GM18868 (cell line): Measurements from ENCODE around the gene TMEM171.

Experiments
- ATAC-seq: cut with Tn5 transposase; IDR thresholded peaks from one replicate; pipeline ENCODE4 v1.9.1; 2021; ENCODE audit warnings: mild to moderate bottlenecking, moderate library complexity; ENCODE audit not compliant: unreplicated experiment

TMEM171 gene

GRCh38 chr5:73151766-73152410 is 31.5 kb downstream of the TMEM171 start:
- ATAC-seq = no peak

GRCh38 chr5:73152411-73153388 is 32.3 kb downstream of the TMEM171 start:
- no peak for ATAC-seq

GRCh38 chr5:73153513-73153912 is 33.1 kb downstream of the TMEM171 start:
- ATAC-seq = no peak

GRCh38 chr5:73154208-73155006 is 34.0 kb downstream of the TMEM171 start:
- no peak for ATAC-seq

GRCh38 chr5:73155271-73156222 is 35.2 kb downstream of the TMEM171 start:
- ATAC-seq = no peak

- no peak for ATAC-seq
Observed at GRCh38 chr5:73157414-73158303, 37.3 kb downstream of the TMEM171 start.

GRCh38 chr5:73158313-73158712 is 37.9 kb downstream of the TMEM171 start:
- ATAC-seq = no peak

- ATAC-seq = peak; percentile 63
Observed at GRCh38 chr5:73160239-73160671, 39.9 kb downstream of the TMEM171 start.

GRCh38 chr5:73170522-73170921 is 50.1 kb downstream of the TMEM171 start:
- ATAC-seq = no peak

GRCh38 chr5:73171495-73171894 is 51.1 kb downstream of the TMEM171 start:
- no peak for ATAC-seq

GRCh38 chr5:73172951-73173350 is 52.6 kb downstream of the TMEM171 start, which contains the start of gene TMEM174:
TSS of gene TMEM174 (plus strand) at chr5:73173193. CDS start at chr5:73173244, 51 bp downstream.
- ATAC-seq = no peak

- no peak for ATAC-seq
Observed at GRCh38 chr5:73174100-73174815, 53.9 kb downstream of the TMEM171 start.

GRCh38 chr5:73176250-73176649 is 55.9 kb downstream of the TMEM171 start:
- no peak for ATAC-seq

- no peak for ATAC-seq
Observed at GRCh38 chr5:73178265-73178664, 57.9 kb downstream of the TMEM171 start.

- ATAC-seq = no peak
Observed at GRCh38 chr5:73179730-73180129, 59.4 kb downstream of the TMEM171 start.

- no peak for ATAC-seq
Observed at GRCh38 chr5:73180566-73180965, 60.2 kb downstream of the TMEM171 start.
